Calu3 (cell line): ENCODE results near the gene ZNF892. TPM values are rescaled to one million over a fixed set of nuclear protein-coding genes. Genes with fewer than 3 reads are reported as not detected.
A peak's percentile ranks its signal among the peaks of the same experiment; 100 is the strongest.

Source experiments
- BruUV-seq: library from RNA; stranded (reverse); fragments of 400-500 nt; replicated peaks from 2 replicates; lab custom pipeline; 2021; lab: Mats Ljungman, UMichigan
- CTCF ChIA-PET: fragments of 300-600 bp; sonication (Branson Sonifier 250); formaldehyde crosslinking; loops from one replicate; lab custom pipeline; 2022; ENCODE audit warnings: antibody characterized with exemption; lab: Charles Lee
- DNase-seq: peaks from one replicate; pipeline ENCODE4 v3.0.0; 2022
- H3K27ac Mint-ChIP-seq: one replicate; pipeline ENCODE4 v1.8.0; 2022; ENCODE audit warnings: mixed read lengths; ENCODE audit not compliant: unreplicated experiment
- H3K27me3 Mint-ChIP-seq: one replicate; pipeline ENCODE4 v1.8.0; 2022; ENCODE audit warnings: mixed read lengths; ENCODE audit not compliant: unreplicated experiment
- H3K36me3 Mint-ChIP-seq: one replicate; pipeline ENCODE4 v1.8.0; 2022; ENCODE audit warnings: mild to moderate bottlenecking, moderate library complexity, mixed read lengths; ENCODE audit not compliant: insufficient read depth, unreplicated experiment
- H3K4me1 Mint-ChIP-seq: one replicate; pipeline ENCODE4 v1.8.0; 2022; ENCODE audit warnings: mild to moderate bottlenecking, low read depth, mixed read lengths; ENCODE audit not compliant: unreplicated experiment
- H3K4me3 Mint-ChIP-seq: one replicate; pipeline ENCODE4 v1.8.0; 2022; ENCODE audit warnings: mild to moderate bottlenecking, low read depth, moderate library complexity, mixed read lengths; ENCODE audit not compliant: unreplicated experiment
- H3K9me3 Mint-ChIP-seq: one replicate; pipeline ENCODE4 v1.8.0; 2022; ENCODE audit warnings: low read depth, mixed read lengths; ENCODE audit not compliant: unreplicated experiment
- intact Hi-C: fragments of 100-400 bp; cut with micrococcal nuclease; formaldehyde crosslinking; loops from one replicate; pipeline ENCODE4 v1.10.0; 2022; ENCODE audit not compliant: unreplicated experiment
- total RNA-seq: library from RNA; stranded (reverse); gene quantifications from 2 replicates; pipeline ENCODE4 v1.2.3, GENCODE V29; 2022
- TF ChIP-seq, protein P1 (sequence below): fragments of 200-600 bp; IDR thresholded peaks from one replicate; pipeline ENCODE4 v1.8.0; 2022; ENCODE audit warnings: antibody characterized with exemption; ENCODE audit not compliant: unreplicated experiment

ZNF892 gene
- total RNA-seq, 1 experiment from 2014 or later, result 6.6 TPM

DNA sequence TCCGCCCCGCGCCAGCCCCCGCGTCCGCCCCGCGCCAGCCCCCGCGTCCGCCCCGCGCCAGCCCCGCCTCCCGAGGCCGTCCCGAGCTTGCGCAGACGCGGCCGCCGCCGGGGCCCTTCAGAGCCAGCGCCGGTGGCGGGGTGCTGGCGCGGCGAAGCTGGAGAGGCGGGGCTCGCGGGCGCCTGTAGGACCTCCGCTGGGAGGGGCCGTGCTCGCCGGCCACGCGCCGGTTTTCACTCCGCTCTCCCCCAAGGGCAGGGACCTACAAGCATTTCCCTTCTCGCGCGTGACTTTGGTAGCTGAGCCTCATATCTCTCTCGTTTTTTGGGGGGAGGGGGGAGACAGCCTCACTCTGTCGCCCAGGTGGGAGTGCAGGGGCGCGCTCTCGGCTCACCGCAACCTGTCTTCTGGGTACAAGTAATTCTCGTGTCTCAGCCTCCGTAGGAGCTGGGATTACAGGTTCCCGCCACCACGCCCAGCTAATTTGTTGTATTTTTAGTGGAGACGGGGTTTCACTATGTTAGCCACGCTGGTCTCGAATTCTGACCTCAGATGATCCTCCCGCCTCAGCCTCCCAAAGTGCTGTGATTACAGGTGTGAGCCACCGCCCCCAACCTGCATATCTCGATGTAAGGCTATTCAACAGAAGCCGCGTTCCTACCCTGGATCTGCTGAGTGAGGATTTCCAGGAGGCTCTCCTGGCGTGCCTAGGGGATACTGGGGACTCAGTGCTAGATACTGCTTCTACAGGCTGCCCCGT, 47.5 kb upstream of the ZNF892 start, which contains the start of gene ZNF514:
Gene ZNF514, minus strand, starts transcription at position 159 of the 760 bp plus-strand sequence. CDS start 6,595 bp downstream, outside the sequence.
- peaks cover 8% of the 10 kb centered on the region for H3K4me1 Mint-ChIP-seq
- H3K4me3 Mint-ChIP-seq, result peak within 1 kb of the TSS; percentile 84
- BruUV-seq, result no TSS peak
- H3K36me3 Mint-ChIP-seq, result peaks cover 24% of the 10 kb centered on the region
- H3K27ac Mint-ChIP-seq, result peak within 1 kb of the TSS; percentile 66
- H3K27me3 Mint-ChIP-seq, result no peaks in the 10 kb centered on the region
- peak; percentile 73 for DNase-seq
- intact Hi-C loops, result no loop called here
- peaks cover 2% of the 10 kb centered on the region for H3K9me3 Mint-ChIP-seq
- TF ChIP-seq, protein P1, sequence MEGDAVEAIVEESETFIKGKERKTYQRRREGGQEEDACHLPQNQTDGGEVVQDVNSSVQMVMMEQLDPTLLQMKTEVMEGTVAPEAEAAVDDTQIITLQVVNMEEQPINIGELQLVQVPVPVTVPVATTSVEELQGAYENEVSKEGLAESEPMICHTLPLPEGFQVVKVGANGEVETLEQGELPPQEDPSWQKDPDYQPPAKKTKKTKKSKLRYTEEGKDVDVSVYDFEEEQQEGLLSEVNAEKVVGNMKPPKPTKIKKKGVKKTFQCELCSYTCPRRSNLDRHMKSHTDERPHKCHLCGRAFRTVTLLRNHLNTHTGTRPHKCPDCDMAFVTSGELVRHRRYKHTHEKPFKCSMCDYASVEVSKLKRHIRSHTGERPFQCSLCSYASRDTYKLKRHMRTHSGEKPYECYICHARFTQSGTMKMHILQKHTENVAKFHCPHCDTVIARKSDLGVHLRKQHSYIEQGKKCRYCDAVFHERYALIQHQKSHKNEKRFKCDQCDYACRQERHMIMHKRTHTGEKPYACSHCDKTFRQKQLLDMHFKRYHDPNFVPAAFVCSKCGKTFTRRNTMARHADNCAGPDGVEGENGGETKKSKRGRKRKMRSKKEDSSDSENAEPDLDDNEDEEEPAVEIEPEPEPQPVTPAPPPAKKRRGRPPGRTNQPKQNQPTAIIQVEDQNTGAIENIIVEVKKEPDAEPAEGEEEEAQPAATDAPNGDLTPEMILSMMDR, result no peak
- CTCF ChIA-PET, result interaction anchor here (1.1 to 1.3 kb wide), 2 partner anchors 38 to 39 kb away, joined by 3 read pairs; no protein-coding TSS in a partner anchor

DNA sequence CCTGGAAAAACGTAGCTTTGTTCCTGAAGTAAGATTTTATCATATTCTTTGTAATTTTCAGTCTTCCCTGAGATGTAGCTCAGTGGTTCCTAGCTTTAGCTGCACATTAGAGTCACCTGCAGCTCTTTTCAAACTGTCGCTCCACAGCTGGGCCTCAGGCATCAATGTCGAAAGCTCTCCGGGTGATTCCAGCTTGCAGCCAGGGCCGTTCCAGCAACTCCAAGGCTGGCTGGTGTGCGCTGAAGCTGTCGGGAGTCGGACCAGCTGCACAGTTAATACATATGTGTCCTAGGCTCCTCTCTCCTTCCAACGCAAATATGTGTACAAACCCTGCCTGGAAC, 42.3 kb upstream of the ZNF892 start:
- peak overlapping the region; percentile 93 for H3K4me3 Mint-ChIP-seq
- BruUV-seq, result TSS peak; percentile 90
- CTCF ChIA-PET, result interaction anchor here (0.6 to 0.8 kb wide), 2 partner anchors 43 to 50 kb away, joined by 3 to 5 read pairs; partner anchors contain the start of gene MRPS5
- H3K27me3 Mint-ChIP-seq, result no peaks in the 10 kb centered on the region
- no peaks in the 10 kb centered on the region for H3K9me3 Mint-ChIP-seq
- intact Hi-C loops, result no loop called here
- peaks cover 21% of the 10 kb centered on the region for H3K4me1 Mint-ChIP-seq
- peaks cover 20% of the 10 kb centered on the region for H3K36me3 Mint-ChIP-seq
- DNase-seq, result no peak
- TF ChIP-seq, protein P1, result no peak
- H3K27ac Mint-ChIP-seq, result peak overlapping the region; percentile 95

DNA sequence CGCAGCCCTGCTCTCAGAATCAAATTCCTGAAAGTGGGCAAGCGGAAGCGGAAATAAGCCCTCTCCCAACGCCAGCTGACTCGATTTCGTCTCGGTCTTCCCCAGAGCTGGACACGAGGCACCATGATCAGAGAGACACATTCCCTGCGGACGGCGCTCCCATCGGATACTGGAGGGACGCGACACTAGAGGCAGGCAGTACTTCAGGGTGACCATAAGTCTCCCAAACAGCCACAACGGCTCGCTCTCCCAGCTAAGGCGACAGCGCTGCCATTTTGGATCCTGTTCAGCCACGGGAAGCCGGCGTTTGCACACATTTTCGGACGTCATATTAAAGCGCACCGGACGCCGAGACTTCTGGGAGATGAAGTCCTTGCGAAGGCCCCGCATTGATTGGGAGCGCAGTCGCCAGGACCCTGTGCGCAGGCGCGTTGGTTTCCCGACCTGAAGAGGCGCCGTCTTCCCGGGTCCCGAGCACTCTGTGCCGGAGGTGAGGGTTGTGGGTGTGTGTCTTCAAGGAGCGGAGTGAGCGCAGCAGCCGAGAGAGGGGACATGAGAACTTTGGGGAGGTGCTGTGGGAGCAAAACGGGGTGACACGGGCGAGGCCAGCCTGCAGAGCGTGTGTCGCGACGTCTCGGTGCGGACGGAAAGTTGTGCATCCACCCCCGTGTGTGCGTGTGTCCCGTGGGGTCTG, 41.8 kb upstream of the ZNF892 start, which contains the start of gene ZNF2:
Gene ZNF2, plus strand, starts transcription at position 439 of the 694 bp plus-strand sequence. CDS start 10,418 bp downstream, outside the sequence.
- CTCF ChIA-PET, result interaction anchor here (0.8 kb wide), 1 partner anchor 44 kb away, joined by 3 read pairs; the partner anchor contains the start of gene MRPS5
- intact Hi-C loops, result no loop called here
- BruUV-seq, result no TSS peak
- peaks cover 21% of the 10 kb centered on the region for H3K4me1 Mint-ChIP-seq
- H3K9me3 Mint-ChIP-seq, result no peaks in the 10 kb centered on the region
- peak; percentile 95 for DNase-seq
- H3K27ac Mint-ChIP-seq, result peak within 1 kb of the TSS; percentile 95
- H3K27me3 Mint-ChIP-seq, result no peaks in the 10 kb centered on the region
- H3K36me3 Mint-ChIP-seq, result peaks cover 17% of the 10 kb centered on the region
- TF ChIP-seq, protein P1, result no peak
- peak within 1 kb of the TSS; percentile 93 for H3K4me3 Mint-ChIP-seq

DNA sequence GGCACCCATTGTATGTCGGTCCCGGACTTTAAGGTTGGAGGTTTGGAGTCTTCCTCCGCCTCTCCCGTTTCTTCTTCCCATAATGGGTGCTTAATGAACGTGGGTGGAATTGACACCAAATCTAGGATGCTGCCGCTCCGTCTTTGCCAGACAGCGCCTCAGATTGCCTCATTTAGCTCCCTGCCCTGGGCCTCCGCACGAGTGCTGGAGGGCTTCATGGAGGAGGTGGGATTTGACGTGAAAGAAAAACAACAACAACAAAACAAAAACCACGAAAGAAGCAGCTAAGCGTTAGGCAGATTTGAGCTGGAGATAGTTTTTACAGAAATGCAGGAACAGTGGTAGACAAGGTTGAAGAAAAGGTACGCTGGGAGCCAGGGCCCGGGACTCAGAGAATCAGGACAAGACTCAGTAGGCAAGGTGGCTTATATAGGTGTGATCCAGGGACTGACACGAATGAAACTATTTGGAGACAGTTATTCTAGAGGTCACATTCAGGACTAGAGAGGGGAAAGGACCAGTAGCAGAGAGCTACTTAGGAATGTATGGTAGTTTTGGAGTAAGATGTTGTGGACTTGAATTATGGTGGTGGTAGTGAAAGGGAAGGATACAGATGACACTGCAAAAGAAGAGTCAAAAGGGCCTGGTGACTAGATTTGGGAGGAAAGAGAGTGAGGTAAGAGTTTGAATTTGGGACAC, 41.1 kb upstream of the ZNF892 start:
- Mint-ChIP-seq H3K36me3 (peaks cover 17% of the 10 kb centered on the region), H3K4me3 (peak overlapping the region; percentile 93), H3K27me3 (no peaks in the 10 kb centered on the region), H3K9me3 (no peaks in the 10 kb centered on the region), H3K27ac (peak overlapping the region; percentile 95), H3K4me1 (peaks cover 21% of the 10 kb centered on the region)
- no peak for DNase-seq
- TSS peak; percentile 57 for BruUV-seq
- CTCF ChIA-PET, result no interaction called here
- TF ChIP-seq, protein P1, result no peak
- intact Hi-C loops, result no loop called here
